HG03439 (cell line): ENCODE data around the gene FCRL5.
"Not testable (repeated sequence)": the region's sequence is repeated elsewhere in the genome, so short reads cannot be mapped to it uniquely, and the experiment has no call there.

Experiments
- ATAC-seq: cut with Tn5 transposase; IDR thresholded peaks from one replicate; pipeline ENCODE4 v1.9.1; 2021; ENCODE audit warnings: mild to moderate bottlenecking, moderate library complexity; ENCODE audit not compliant: unreplicated experiment

Gene FCRL5

GRCh38 chr1:157490467-157491165 is 61.7 kb downstream of the FCRL5 start:
- ATAC-seq = no peak

GRCh38 chr1:157488156-157488555 is 64.2 kb downstream of the FCRL5 start:
- ATAC-seq = no peak

GRCh38 chr1:157487504-157487903 is 64.8 kb downstream of the FCRL5 start:
- no peak for ATAC-seq

GRCh38 chr1:157487096-157487495 is 65.2 kb downstream of the FCRL5 start:
- ATAC-seq = no peak

GRCh38 chr1:157486400-157486799 is 65.9 kb downstream of the FCRL5 start:
- ATAC-seq = not testable (repeated sequence)

GRCh38 chr1:157485793-157486192 is 66.5 kb downstream of the FCRL5 start:
- ATAC-seq = no peak

- ATAC-seq = no peak
Measured at GRCh38 chr1:157484573-157484972, 67.7 kb downstream of the FCRL5 start.

- no peak for ATAC-seq
Measured at GRCh38 chr1:157483635-157484034, 68.7 kb downstream of the FCRL5 start.

GRCh38 chr1:157482717-157483116 is 69.6 kb downstream of the FCRL5 start:
- ATAC-seq = no peak

- ATAC-seq = no peak
Measured at GRCh38 chr1:157482174-157482573, 70.1 kb downstream of the FCRL5 start.

- no peak for ATAC-seq
Measured at GRCh38 chr1:157478030-157478429, 74.3 kb downstream of the FCRL5 start.

GRCh38 chr1:157477419-157477818 is 74.9 kb downstream of the FCRL5 start:
- no peak for ATAC-seq

- ATAC-seq = no peak
Measured at GRCh38 chr1:157472959-157473358, 79.4 kb downstream of the FCRL5 start.

- ATAC-seq = no peak
Measured at GRCh38 chr1:157472056-157472701, 80.1 kb downstream of the FCRL5 start.

GRCh38 chr1:157471531-157471930 is 80.8 kb downstream of the FCRL5 start:
- no peak for ATAC-seq

- no peak for ATAC-seq
Measured at GRCh38 chr1:157469752-157470675, 82.3 kb downstream of the FCRL5 start.

GRCh38 chr1:157469300-157469699 is 83.0 kb downstream of the FCRL5 start:
- ATAC-seq = no peak

- no peak for ATAC-seq
Measured at GRCh38 chr1:157466011-157466410, 86.3 kb downstream of the FCRL5 start.
